B cell (primary cell): Measurements from ENCODE around the gene FRK. TPM values are rescaled to one million over a fixed set of nuclear protein-coding genes. Genes with fewer than 3 reads are reported as not detected.
A peak's percentile ranks its signal among the peaks of the same experiment; 100 is the strongest.

Experiments used
- ATAC-seq: fragments of 200-7000 bp; cut with Tn5 transposase; one replicate; pipeline ENCODE4 v1.10.0; 2021; ENCODE audit warnings: low read depth, mild to moderate bottlenecking, moderate number of reproducible peaks, moderate library complexity
- CTCF ChIA-PET: fragments of 350-600 bp; sonication (Branson Sonifier 250); formaldehyde crosslinking; loops from one replicate; lab custom pipeline; 2021; ENCODE audit warnings: antibody characterized with exemption, inconsistent platforms; lab: Charles Lee
- POLR2A ChIA-PET: fragments of 350-600 bp; sonication (Branson Sonifier 250); formaldehyde crosslinking; loops from one replicate; lab custom pipeline; 2021; ENCODE audit warnings: antibody characterized with exemption; lab: Charles Lee
- DNase-seq: peaks from one replicate; pipeline ENCODE4 v3.0.0; 2013
- H2AFZ ChIP-seq: 2 replicates; pipeline ENCODE4 v1.6.1; 2012; ENCODE audit warnings: mild to moderate bottlenecking, low read depth, low read length; ENCODE audit not compliant: insufficient read depth, poor library complexity, severe bottlenecking
- H3K27ac ChIP-seq, 2 donors: 1 replicate in 1 of 2; 2 replicates in 1 of 2; pipeline ENCODE4 v1.5.1; 2012 to 2013; ENCODE audit warnings: low read length in 2 of 2, mild to moderate bottlenecking in 2 of 2, moderate library complexity in 1 of 2
- H3K27me3 ChIP-seq, 4 experiments: fragments of 200-600 bp in 1 of 4; sonication (generic) in 1 of 4; replicated peaks in 1 of 4; 1 replicate in 2 of 4; 2 replicates in 2 of 4; pipeline versions ENCODE4 v1.6.1 to v1.7.0; 2013 to 2016; ENCODE audit warnings: low read length in 3 of 4, mild to moderate bottlenecking in 2 of 4, mixed read lengths in 1 of 4, moderate library complexity in 1 of 4; ENCODE audit not compliant: insufficient read depth in 4 of 4, control insufficient read depth in 3 of 4; ENCODE audit errors: control extremely low read depth in 1 of 4
- H3K36me3 ChIP-seq, 2 experiments: replicated peaks in 1 of 2; 1 replicate in 1 of 2; 2 replicates in 1 of 2; pipeline versions ENCODE4 v1.6.1 to v1.7.1; 2013; ENCODE audit warnings: low read length in 1 of 2; ENCODE audit not compliant: insufficient read depth in 2 of 2, control insufficient read depth in 1 of 2; ENCODE audit errors: control extremely low read depth in 1 of 2, extremely low read depth in 1 of 2
- H3K4me1 ChIP-seq, 2 donors: fragments of 200-600 bp in 1 of 2; sonication (generic) in 1 of 2; 1 replicate in 1 of 2; 2 replicates in 1 of 2; pipeline versions ENCODE4 v1.5.1 to v1.6.1; 2013 to 2017; ENCODE audit warnings: low read length in 2 of 2; ENCODE audit not compliant: control insufficient read depth in 2 of 2, insufficient read depth in 2 of 2
- H3K4me2 ChIP-seq: replicated peaks from 2 replicates; pipeline ENCODE3; 2012; ENCODE audit warnings: mild to moderate bottlenecking, low read depth, low read length; ENCODE audit not compliant: poor library complexity, severe bottlenecking
- H3K4me3 ChIP-seq, 5 experiments: fragments of 200-600 bp in 1 of 5; sonication (generic) in 1 of 5; 1 replicate in 3 of 5; 2 replicates in 2 of 5; pipeline versions ENCODE4 v1.5.1 to v1.7.0; 2011 to 2016; ENCODE audit warnings: low read length in 4 of 5, mild to moderate bottlenecking in 4 of 5, low read depth in 2 of 5, control low read depth in 1 of 5, moderate library complexity in 1 of 5; ENCODE audit not compliant: insufficient read depth in 1 of 5; ENCODE audit errors: control extremely low read depth in 1 of 5, extremely low read depth in 1 of 5
- H3K79me2 ChIP-seq: fragments of 200-600 bp; sonication (generic); one replicate; pipeline ENCODE4 v1.6.0; 2016; ENCODE audit warnings: low read length; ENCODE audit not compliant: control insufficient read depth, insufficient read depth
- H3K9ac ChIP-seq: fragments of 200-600 bp; sonication (generic); 2 replicates; pipeline ENCODE4 v1.6.1; 2017; ENCODE audit warnings: mild to moderate bottlenecking, low read length, moderate library complexity
- H3K9me3 ChIP-seq, 3 donors: one replicate each; pipeline versions ENCODE4 v1.6.1 to v1.7.1; 2013; ENCODE audit warnings: low read length in 2 of 3; ENCODE audit not compliant: control insufficient read depth in 2 of 3, insufficient read depth in 1 of 3; ENCODE audit errors: control extremely low read depth in 1 of 3
- H4K20me1 ChIP-seq: 2 replicates; pipeline ENCODE4 v1.6.0; 2012; ENCODE audit warnings: mild to moderate bottlenecking, low read length; ENCODE audit not compliant: insufficient read depth, control insufficient read depth, poor library complexity, severe bottlenecking
- H3K27ac Mint-ChIP-seq: one replicate; pipeline ENCODE4 v1.8.0; 2021; ENCODE audit warnings: mixed read lengths
- H3K27me3 Mint-ChIP-seq: one replicate; pipeline ENCODE4 v1.8.0; 2021; ENCODE audit warnings: mixed read lengths
- H3K4me1 Mint-ChIP-seq: one replicate; pipeline ENCODE4 v1.8.0; 2021; ENCODE audit warnings: mixed read lengths
- H3K4me3 Mint-ChIP-seq: one replicate; pipeline ENCODE4 v1.8.0; 2021; ENCODE audit warnings: mixed read lengths
- H3K9me3 Mint-ChIP-seq: one replicate; pipeline ENCODE4 v1.8.0; 2022; ENCODE audit warnings: mixed read lengths; ENCODE audit not compliant: insufficient read depth
- EZH2 ChIP-seq: IDR thresholded peaks from 2 replicates; pipeline ENCODE4 v1.6.1; 2012; ENCODE audit warnings: borderline replicate concordance, low read depth, mild to moderate bottlenecking, moderate library complexity, low read length; ENCODE audit not compliant: insufficient read depth, poor library complexity, severe bottlenecking
- WGBS: methylation state at CpG from one replicate; pipeline ENCODE4 v1.1.5; 2013; ENCODE audit warnings: missing lambda C conversion rate; ENCODE audit not compliant: insufficient coverage; 5-methylcytosine and 5-hydroxymethylcytosine counted together
- intact Hi-C: fragments of 100-400 bp; cut with micrococcal nuclease; formaldehyde crosslinking; loops from one replicate; pipeline ENCODE4 v1.10.0; 2022
- polyA plus RNA-seq: library from polyadenylated mRNA; depleted of rRNA; stranded (reverse); fragments of >200 nt; gene quantifications from 2 replicates; pipeline ENCODE4 v1.2.3, GENCODE V29; 2012
- total RNA-seq, 2 donors: library from RNA; stranded (reverse); fragments of 120-200 nt in 1 of 2; gene quantifications; 1 replicate in 1 of 2; 2 replicates in 1 of 2; pipeline versions ENCODE4 v1.2.3 to v1.2.4, GENCODE V29; 2013 to 2022
- TF ChIP-seq, protein P1 (sequence below): fragments of 200-600 bp; IDR thresholded peaks from one replicate; pipeline ENCODE4 v1.8.0; 2022; ENCODE audit warnings: antibody characterized with exemption, mild to moderate bottlenecking

Gene FRK
- total and polyA plus RNA-seq, 2 donors (not counting 1 experiment from before 2014, with no cell fraction given) = 0.01 to 0.07 TPM

DNA sequence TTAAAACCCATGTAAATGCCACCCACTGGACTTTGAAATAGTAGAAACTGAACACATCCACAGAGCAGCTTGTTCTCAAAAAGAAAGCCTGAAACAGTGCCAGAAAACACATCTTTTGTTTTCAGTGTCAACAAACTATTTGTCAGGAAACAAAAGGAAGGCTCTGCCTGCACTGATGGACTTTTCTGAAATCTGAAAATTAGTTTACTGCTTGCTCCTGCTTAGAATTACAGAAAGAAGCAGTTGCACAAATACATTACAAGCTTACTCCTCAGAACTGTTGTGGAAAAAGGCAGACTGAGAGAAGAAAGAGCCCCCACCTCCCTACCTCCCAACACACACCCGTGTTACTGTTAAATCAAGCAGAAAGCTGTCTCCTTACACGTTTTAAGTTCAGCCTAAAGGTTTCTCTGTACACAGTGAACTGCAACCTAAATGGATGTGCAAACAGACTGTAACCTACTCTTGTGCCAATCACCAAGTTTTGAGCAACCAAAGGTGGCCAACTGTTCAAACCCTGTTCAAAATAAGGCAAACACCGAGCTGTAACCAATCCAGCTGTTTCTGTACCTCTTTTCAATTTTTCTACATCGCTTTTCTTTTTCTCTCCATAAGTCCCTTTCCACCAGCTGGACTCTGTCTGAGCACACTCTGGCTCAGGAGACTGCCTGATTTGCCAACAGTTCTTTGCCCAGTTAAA is 43.7 kb downstream of the FRK start:
- no peaks in the 10 kb centered on the region for H3K27me3 ChIP-seq
- CTCF ChIA-PET = interaction anchor here (0.9 to 5.0 kb wide), 5 partner anchors 9 to 84 kb away, joined by 3 to 39 read pairs (median 5); partner anchors contain the start of gene NT5DC1
- Mint-ChIP-seq H3K9me3 (no peaks in the 10 kb centered on the region), H3K27ac (peak overlapping the region; percentile 57), H3K27me3 (peaks cover 3% of the 10 kb centered on the region), H3K4me3 (peak overlapping the region; percentile 32), H3K4me1 (peaks cover 51% of the 10 kb centered on the region)
- H3K27ac ChIP-seq = no peak overlapping the region
- no peak overlapping the region for H3K9ac ChIP-seq
- peak overlapping the region; percentile 39 for H2AFZ ChIP-seq
- POLR2A ChIA-PET = no interaction called here
- TF ChIP-seq, protein P1, sequence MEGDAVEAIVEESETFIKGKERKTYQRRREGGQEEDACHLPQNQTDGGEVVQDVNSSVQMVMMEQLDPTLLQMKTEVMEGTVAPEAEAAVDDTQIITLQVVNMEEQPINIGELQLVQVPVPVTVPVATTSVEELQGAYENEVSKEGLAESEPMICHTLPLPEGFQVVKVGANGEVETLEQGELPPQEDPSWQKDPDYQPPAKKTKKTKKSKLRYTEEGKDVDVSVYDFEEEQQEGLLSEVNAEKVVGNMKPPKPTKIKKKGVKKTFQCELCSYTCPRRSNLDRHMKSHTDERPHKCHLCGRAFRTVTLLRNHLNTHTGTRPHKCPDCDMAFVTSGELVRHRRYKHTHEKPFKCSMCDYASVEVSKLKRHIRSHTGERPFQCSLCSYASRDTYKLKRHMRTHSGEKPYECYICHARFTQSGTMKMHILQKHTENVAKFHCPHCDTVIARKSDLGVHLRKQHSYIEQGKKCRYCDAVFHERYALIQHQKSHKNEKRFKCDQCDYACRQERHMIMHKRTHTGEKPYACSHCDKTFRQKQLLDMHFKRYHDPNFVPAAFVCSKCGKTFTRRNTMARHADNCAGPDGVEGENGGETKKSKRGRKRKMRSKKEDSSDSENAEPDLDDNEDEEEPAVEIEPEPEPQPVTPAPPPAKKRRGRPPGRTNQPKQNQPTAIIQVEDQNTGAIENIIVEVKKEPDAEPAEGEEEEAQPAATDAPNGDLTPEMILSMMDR = no peak
- TF ChIP-seq EZH2 = no peak
- WGBS = 28% methylated on average over 4 of the region's 4 CpGs
- ATAC-seq (no peak), DNase-seq (peak; percentile 17)
- no peaks in the 10 kb centered on the region for H3K79me2 ChIP-seq
- no peak overlapping the region for H3K4me3 ChIP-seq
- intact Hi-C loops = loop anchor here (5.0 to 10.0 kb wide), 3 partner anchors 35 to 648 kb away; partner anchors contain the start of gene ZUP1
- no peaks in the 10 kb centered on the region for H3K9me3 ChIP-seq
- no peaks in the 10 kb centered on the region for H4K20me1 ChIP-seq
- peak overlapping the region; percentile 27 for H3K4me2 ChIP-seq
- H3K4me1 ChIP-seq = peaks cover 35 to 46% of the 10 kb centered on the region in 2 donors
- no peaks in the 10 kb centered on the region for H3K36me3 ChIP-seq

DNA sequence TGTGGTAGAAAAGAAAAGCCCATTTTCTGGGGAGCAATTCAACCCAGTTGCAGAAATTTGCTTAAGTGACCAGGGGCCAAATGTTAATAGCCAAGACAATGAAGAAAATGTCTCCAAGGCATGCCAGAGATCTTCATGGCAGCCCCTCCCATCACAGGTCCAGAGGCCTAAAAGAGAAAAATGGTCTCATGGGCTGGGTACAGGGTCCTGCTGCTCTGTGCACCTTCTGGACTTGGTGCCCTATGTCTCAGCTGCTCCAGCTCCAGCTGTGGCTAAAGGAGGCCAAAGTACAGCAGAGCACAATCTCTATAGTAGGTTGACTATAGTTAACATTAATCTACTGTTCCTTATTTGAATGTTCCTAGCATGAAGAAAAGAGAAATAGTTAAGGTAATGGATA is 44.7 kb downstream of the FRK start:
- H3K27ac ChIP-seq = no peak overlapping the region
- ChIA-PET CTCF (interaction anchor here (8.7 kb wide), 1 partner anchor 81 kb away, joined by 165 read pairs; no protein-coding TSS in a partner anchor), POLR2A (no interaction called here)
- Mint-ChIP-seq H3K4me3 (no peak overlapping the region), H3K4me1 (peaks cover 49% of the 10 kb centered on the region), H3K27me3 (peaks cover 3% of the 10 kb centered on the region), H3K9me3 (no peaks in the 10 kb centered on the region), H3K27ac (no peak overlapping the region)
- ATAC-seq (no peak), DNase-seq (no peak)
- no peaks in the 10 kb centered on the region for H3K79me2 ChIP-seq
- H3K4me2 ChIP-seq = no peak overlapping the region
- no peaks in the 10 kb centered on the region for H3K36me3 ChIP-seq
- TF ChIP-seq, protein P1 = no peak
- no peak for TF ChIP-seq EZH2
- peaks cover 35 to 46% of the 10 kb centered on the region in 2 donors for H3K4me1 ChIP-seq
- no peak overlapping the region for H3K4me3 ChIP-seq
- no peak overlapping the region for H2AFZ ChIP-seq
- intact Hi-C loops = loop anchor here (5.0 to 10.0 kb wide), 3 partner anchors 36 to 649 kb away; partner anchors contain the start of gene ZUP1
- H3K27me3 ChIP-seq = no peaks in the 10 kb centered on the region
- no peak overlapping the region for H3K9ac ChIP-seq
- no peaks in the 10 kb centered on the region for H4K20me1 ChIP-seq
- no peaks in the 10 kb centered on the region for H3K9me3 ChIP-seq
